Trophoblast cell (in vitro differentiated cells and primary cell): Measurements from ENCODE around the gene RSRC2. TPM values are rescaled to one million over a fixed set of nuclear protein-coding genes. Genes with fewer than 3 reads are reported as not detected.
"Not testable (repeated sequence)": the region's sequence is repeated elsewhere in the genome, so short reads cannot be mapped to it uniquely, and the experiment has no call there.

ENCODE experiments used
- DNase-seq, 2 donors: peaks; one replicate each; pipeline ENCODE4 v3.0.0-alpha.2; 2016
- H2AFZ ChIP-seq: 2 replicates; pipeline ENCODE4 v1.6.1; 2013; ENCODE audit warnings: low read length, moderate library complexity, mild to moderate bottlenecking; ENCODE audit not compliant: insufficient read depth, poor library complexity
- H2AK5ac ChIP-seq: 2 replicates; pipeline ENCODE4 v1.6.1; 2013; ENCODE audit warnings: mild to moderate bottlenecking, low read length
- H2BK120ac ChIP-seq: 2 replicates; pipeline ENCODE4 v1.6.1; 2013; ENCODE audit warnings: low read length, mild to moderate bottlenecking, moderate library complexity; ENCODE audit not compliant: insufficient read depth, poor library complexity
- H2BK12ac ChIP-seq: 2 replicates; pipeline ENCODE4 v1.6.1; 2013; ENCODE audit warnings: mild to moderate bottlenecking, low read length, moderate library complexity
- H2BK5ac ChIP-seq: 2 replicates; pipeline ENCODE4 v1.6.1; 2013; ENCODE audit warnings: low read length, low read depth, moderate library complexity, mild to moderate bottlenecking; ENCODE audit not compliant: poor library complexity
- H3K14ac ChIP-seq: 2 replicates; pipeline ENCODE4 v1.6.1; 2013; ENCODE audit warnings: mild to moderate bottlenecking, low read length
- H3K18ac ChIP-seq: 2 replicates; pipeline ENCODE4 v1.6.1; 2013; ENCODE audit warnings: mild to moderate bottlenecking, low read length
- H3K23ac ChIP-seq: 2 replicates; pipeline ENCODE4 v1.6.1; 2013; ENCODE audit warnings: low read length
- H3K27ac ChIP-seq: 2 replicates; pipeline ENCODE4 v1.5.1; 2013; ENCODE audit warnings: low read depth, mild to moderate bottlenecking, inconsistent platforms, low read length, moderate library complexity
- H3K27me3 ChIP-seq: 2 replicates; pipeline ENCODE4 v1.6.1; 2013; ENCODE audit warnings: inconsistent platforms, mild to moderate bottlenecking, low read length, moderate library complexity; ENCODE audit not compliant: insufficient read depth
- H3K36me3 ChIP-seq, 2 experiments: 1 replicate in 1 of 2; 2 replicates in 1 of 2; pipeline ENCODE4 v1.6.1; 2013; ENCODE audit warnings: low read length in 2 of 2, mild to moderate bottlenecking in 2 of 2, moderate library complexity in 1 of 2; ENCODE audit not compliant: insufficient read depth in 2 of 2, control insufficient read depth in 1 of 2
- H3K4ac ChIP-seq: 2 replicates; pipeline ENCODE4 v1.6.1; 2013; ENCODE audit warnings: low read depth, mild to moderate bottlenecking, low read length, moderate library complexity
- H3K4me1 ChIP-seq, 2 experiments: 1 replicate in 1 of 2; 2 replicates in 1 of 2; pipeline ENCODE4 v1.6.1; 2013; ENCODE audit warnings: low read length in 2 of 2, mild to moderate bottlenecking in 2 of 2, moderate library complexity in 1 of 2; ENCODE audit not compliant: insufficient read depth in 2 of 2, control insufficient read depth in 1 of 2
- H3K4me2 ChIP-seq: 2 replicates; pipeline ENCODE4 v1.6.1; 2013; ENCODE audit warnings: inconsistent platforms, mild to moderate bottlenecking, low read length, moderate library complexity
- H3K4me3 ChIP-seq: 2 replicates; pipeline ENCODE4 v1.5.1; 2013; ENCODE audit warnings: mild to moderate bottlenecking, low read depth, low read length, inconsistent platforms
- H3K79me1 ChIP-seq: one replicate; pipeline ENCODE4 v1.6.1; 2013; ENCODE audit warnings: low read length
- H3K79me2 ChIP-seq: 2 replicates; pipeline ENCODE4 v1.6.1; 2013; ENCODE audit warnings: low read length, mild to moderate bottlenecking; ENCODE audit not compliant: control insufficient read depth, insufficient read depth, poor library complexity
- H3K9ac ChIP-seq: 2 replicates; pipeline ENCODE4 v1.6.1; 2013; ENCODE audit warnings: mild to moderate bottlenecking, low read length
- H3K9me3 ChIP-seq: 2 replicates; pipeline ENCODE4 v1.6.1; 2013; ENCODE audit warnings: low read depth, mild to moderate bottlenecking, control low read depth, inconsistent platforms, low read length; ENCODE audit not compliant: insufficient read depth
- H4K12ac ChIP-seq: 2 replicates; pipeline ENCODE4 v1.6.1; 2013; ENCODE audit warnings: low read depth, mild to moderate bottlenecking, low read length, moderate library complexity
- H4K8ac ChIP-seq: 2 replicates; pipeline ENCODE4 v1.6.1; 2013; ENCODE audit warnings: low read depth, mild to moderate bottlenecking, low read length, moderate library complexity
- H4K91ac ChIP-seq: one replicate; pipeline ENCODE4 v1.6.1; 2013; ENCODE audit warnings: low read depth, mild to moderate bottlenecking, low read length, moderate library complexity
- whole genome bisulfite sequencing: extraction: QIAGEN DNeasy Blood & Tissue Kit; methylation state at CpG from one replicate; pipeline ENCODE4 v1.1.7; 2013; ENCODE audit warnings: missing lambda C conversion rate; ENCODE audit not compliant: insufficient read length, insufficient coverage; ENCODE audit errors: extremely low coverage; 5-methylcytosine and 5-hydroxymethylcytosine counted together
- polyA plus RNA-seq: library from polyadenylated mRNA; stranded (reverse); fragments of 200-250 nt; gene quantifications from 2 replicates; pipeline ENCODE4 v1.2.3, GENCODE V29; 2013

The RSRC2 gene
- polyA plus RNA-seq, result 90.0 and 93.1 TPM in 2 replicates

GRCh38 chr12:122526683-122527477, at the start of gene RSRC2, which contains the start of gene KNTC1:
Gene RSRC2, minus strand, starts transcription at chr12:122526936. Its CDS starts 83 bp downstream, at chr12:122526853.
Gene KNTC1, plus strand, starts transcription at chr12:122527249. Its CDS starts 2,815 bp downstream, at chr12:122530064.
- Histone ChIP-seq H3K27me3 (no peaks in the 10 kb centered on the region), H3K36me3 (peaks cover 5 to 8% of the 10 kb centered on the region in 2 experiments), H3K27ac (peak within 1 kb of the TSS; percentile 100), H4K12ac (peak within 1 kb of the TSS; percentile 96), H2AK5ac (peak within 1 kb of the TSS; percentile 59), H4K8ac (peak within 1 kb of the TSS; percentile 98), H2AFZ (peak within 1 kb of the TSS; percentile 79), H3K9ac (peak within 1 kb of the TSS; percentile 100), H3K4me1 (peaks cover 3% of the 10 kb centered on the region in 2 experiments), H3K4me2 (peak within 1 kb of the TSS; percentile 67), H2BK120ac (peak within 1 kb of the TSS; percentile 99), H3K79me2 (peaks cover 14% of the 10 kb centered on the region), H3K4ac (peak within 1 kb of the TSS; percentile 95), H3K14ac (peak within 1 kb of the TSS; percentile 99), H3K9me3 (no peaks in the 10 kb centered on the region), H3K18ac (peak within 1 kb of the TSS; percentile 99), H4K91ac (peak within 1 kb of the TSS; percentile 98), H2BK12ac (no peak within 1 kb of the TSS), H3K79me1 (peaks cover 10% of the 10 kb centered on the region), H2BK5ac (peak within 1 kb of the TSS; percentile 99), H3K4me3 (peak within 1 kb of the TSS; percentile 90), H3K23ac (peak within 1 kb of the TSS; percentile 62)
- WGBS, result no CpG with 5 or more reads among the region's 51 CpGs
- peak; percentile 99 to 100 for DNase-seq

- no peak overlapping the region for H3K27ac ChIP-seq
- H3K9ac ChIP-seq, result no peak overlapping the region
- no peaks in the 10 kb centered on the region for H3K4me1 ChIP-seq
- H3K18ac ChIP-seq, result no peak overlapping the region
- H2AK5ac ChIP-seq, result no peak overlapping the region
- no CpG with 5 or more reads among the region's 6 CpGs for WGBS
- no peak overlapping the region for H3K23ac ChIP-seq
- H3K79me2 ChIP-seq, result no peaks in the 10 kb centered on the region
- DNase-seq, result no peak
- H4K8ac ChIP-seq, result no peak overlapping the region
- no peaks in the 10 kb centered on the region for H3K27me3 ChIP-seq
- H4K12ac ChIP-seq, result no peak overlapping the region
- no peak overlapping the region for H2BK120ac ChIP-seq
- H3K36me3 ChIP-seq, result peaks cover 23 to 28% of the 10 kb centered on the region in 2 experiments
- H3K4me2 ChIP-seq, result no peak overlapping the region
- no peak overlapping the region for H4K91ac ChIP-seq
- H2BK5ac ChIP-seq, result no peak overlapping the region
- H3K4ac ChIP-seq, result no peak overlapping the region
- H3K4me3 ChIP-seq, result no peak overlapping the region
- H3K14ac ChIP-seq, result no peak overlapping the region
- no peak overlapping the region for H2AFZ ChIP-seq
- H3K9me3 ChIP-seq, result peaks cover 2% of the 10 kb centered on the region
- no peaks in the 10 kb centered on the region for H3K79me1 ChIP-seq
- no peak overlapping the region for H2BK12ac ChIP-seq
These were observed 45.1 kb upstream of the RSRC2 start for GRCh38 chr12:122571821-122572220.

- H2BK120ac ChIP-seq, H3K4me1 ChIP-seq, H3K79me1 ChIP-seq, H2AFZ ChIP-seq, DNase-seq, H3K23ac ChIP-seq, H2AK5ac ChIP-seq, H3K9me3 ChIP-seq, H3K14ac ChIP-seq, H4K12ac ChIP-seq, H3K18ac ChIP-seq, H3K9ac ChIP-seq, H3K4me2 ChIP-seq, H4K8ac ChIP-seq, H3K27ac ChIP-seq, H3K79me2 ChIP-seq, H3K27me3 ChIP-seq, H4K91ac ChIP-seq, H2BK12ac ChIP-seq, H2BK5ac ChIP-seq, H3K4me3 ChIP-seq, H3K4ac ChIP-seq: not testable (repeated sequence)
- WGBS, result no CpG with 5 or more reads among the region's 3 CpGs
- peaks cover 22% of the 10 kb centered on the region in 2 experiments for H3K36me3 ChIP-seq
These were observed 43.3 kb upstream of the RSRC2 start for GRCh38 chr12:122570006-122570405.

GRCh38 chr12:122569288-122569687, 42.6 kb upstream of the RSRC2 start:
- no CpG with 5 or more reads among the region's 5 CpGs for WGBS
- no peak overlapping the region for H3K27ac ChIP-seq
- H2AFZ ChIP-seq, result no peak overlapping the region
- no peak overlapping the region for H3K4me3 ChIP-seq
- H2BK5ac ChIP-seq, result no peak overlapping the region
- H4K91ac ChIP-seq, result no peak overlapping the region
- H3K14ac ChIP-seq, result no peak overlapping the region
- no peak overlapping the region for H4K12ac ChIP-seq
- no peak overlapping the region for H3K18ac ChIP-seq
- H3K9me3 ChIP-seq, result no peaks in the 10 kb centered on the region
- no peaks in the 10 kb centered on the region for H3K4me1 ChIP-seq
- no peak for DNase-seq
- no peak overlapping the region for H3K23ac ChIP-seq
- no peaks in the 10 kb centered on the region for H3K79me2 ChIP-seq
- H2AK5ac ChIP-seq, result no peak overlapping the region
- H3K27me3 ChIP-seq, result no peaks in the 10 kb centered on the region
- H4K8ac ChIP-seq, result no peak overlapping the region
- H3K9ac ChIP-seq, result no peak overlapping the region
- H3K79me1 ChIP-seq, result no peaks in the 10 kb centered on the region
- no peak overlapping the region for H3K4me2 ChIP-seq
- H2BK120ac ChIP-seq, result no peak overlapping the region
- H3K36me3 ChIP-seq, result peaks cover 16 to 23% of the 10 kb centered on the region in 2 experiments
- no peak overlapping the region for H2BK12ac ChIP-seq
- H3K4ac ChIP-seq, result no peak overlapping the region
